B cell (primary cell): ENCODE measurements around the gene ITPR3.

Experiments
- EZH2 ChIP-seq: IDR thresholded peaks from 2 replicates; pipeline ENCODE4 v1.6.1; 2012; ENCODE audit warnings: borderline replicate concordance, low read depth, mild to moderate bottlenecking, moderate library complexity, low read length; ENCODE audit not compliant: insufficient read depth, poor library complexity, severe bottlenecking
- TF ChIP-seq, protein P1 (sequence below): fragments of 200-600 bp; IDR thresholded peaks from one replicate; pipeline ENCODE4 v1.8.0; 2022; ENCODE audit warnings: antibody characterized with exemption, mild to moderate bottlenecking

- TF ChIP-seq, protein P1, sequence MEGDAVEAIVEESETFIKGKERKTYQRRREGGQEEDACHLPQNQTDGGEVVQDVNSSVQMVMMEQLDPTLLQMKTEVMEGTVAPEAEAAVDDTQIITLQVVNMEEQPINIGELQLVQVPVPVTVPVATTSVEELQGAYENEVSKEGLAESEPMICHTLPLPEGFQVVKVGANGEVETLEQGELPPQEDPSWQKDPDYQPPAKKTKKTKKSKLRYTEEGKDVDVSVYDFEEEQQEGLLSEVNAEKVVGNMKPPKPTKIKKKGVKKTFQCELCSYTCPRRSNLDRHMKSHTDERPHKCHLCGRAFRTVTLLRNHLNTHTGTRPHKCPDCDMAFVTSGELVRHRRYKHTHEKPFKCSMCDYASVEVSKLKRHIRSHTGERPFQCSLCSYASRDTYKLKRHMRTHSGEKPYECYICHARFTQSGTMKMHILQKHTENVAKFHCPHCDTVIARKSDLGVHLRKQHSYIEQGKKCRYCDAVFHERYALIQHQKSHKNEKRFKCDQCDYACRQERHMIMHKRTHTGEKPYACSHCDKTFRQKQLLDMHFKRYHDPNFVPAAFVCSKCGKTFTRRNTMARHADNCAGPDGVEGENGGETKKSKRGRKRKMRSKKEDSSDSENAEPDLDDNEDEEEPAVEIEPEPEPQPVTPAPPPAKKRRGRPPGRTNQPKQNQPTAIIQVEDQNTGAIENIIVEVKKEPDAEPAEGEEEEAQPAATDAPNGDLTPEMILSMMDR: no peak
- TF ChIP-seq EZH2: no peak
These were observed 66.9 kb downstream of the ITPR3 start for GRCh38 chr6:33688006-33688405.
